HL-60 (cell line): ENCODE measurements around the gene EMP1.

Source experiments
- POLR2AphosphoS5 ChIP-seq: IDR thresholded peaks from 2 replicates; pipeline ENCODE4 v1.6.1; 2012; ENCODE audit warnings: low read depth
- SPI1 ChIP-seq: IDR thresholded peaks from 2 replicates; pipeline ENCODE4 v1.6.1; 2012; ENCODE audit warnings: low read depth, mild to moderate bottlenecking, borderline replicate concordance
- TF ChIP-seq, protein P1 (sequence below): IDR thresholded peaks from 2 replicates; pipeline ENCODE4 v1.6.1; 2012; ENCODE audit warnings: low read depth; ENCODE audit not compliant: insufficient replicate concordance
- TF ChIP-seq, protein P2 (sequence below): IDR thresholded peaks from one replicate; pipeline ENCODE4 v1.5.1; 2011; ENCODE audit warnings: low read length, control low read depth, inconsistent platforms; ENCODE audit not compliant: insufficient read depth

DNA sequence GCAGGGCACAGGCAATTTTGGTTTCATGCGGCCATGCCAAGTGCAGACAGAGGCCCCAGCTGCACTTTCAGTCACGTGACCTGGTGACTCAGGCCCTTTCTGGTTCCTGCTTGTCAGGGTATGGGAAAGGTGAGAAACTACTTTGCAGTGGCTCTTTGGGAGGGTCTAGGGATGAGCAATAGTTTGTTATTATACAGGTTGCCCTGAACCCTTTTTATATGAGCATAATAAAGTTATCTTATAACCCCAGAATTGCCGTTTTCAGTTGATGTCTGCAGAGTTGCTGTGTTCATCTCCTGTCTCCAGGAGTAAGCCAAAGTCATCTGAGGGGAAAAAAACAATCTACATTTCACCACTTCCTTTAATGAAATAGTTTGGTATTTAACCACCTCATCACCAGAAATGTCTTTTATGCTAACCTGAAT is 30.9 kb upstream of the EMP1 start:
- TF ChIP-seq SPI1 (peak; percentile 43; the same call in 1 of the 2 replicates), POLR2AphosphoS5 (peak; percentile 67)
- TF ChIP-seq, protein P1, sequence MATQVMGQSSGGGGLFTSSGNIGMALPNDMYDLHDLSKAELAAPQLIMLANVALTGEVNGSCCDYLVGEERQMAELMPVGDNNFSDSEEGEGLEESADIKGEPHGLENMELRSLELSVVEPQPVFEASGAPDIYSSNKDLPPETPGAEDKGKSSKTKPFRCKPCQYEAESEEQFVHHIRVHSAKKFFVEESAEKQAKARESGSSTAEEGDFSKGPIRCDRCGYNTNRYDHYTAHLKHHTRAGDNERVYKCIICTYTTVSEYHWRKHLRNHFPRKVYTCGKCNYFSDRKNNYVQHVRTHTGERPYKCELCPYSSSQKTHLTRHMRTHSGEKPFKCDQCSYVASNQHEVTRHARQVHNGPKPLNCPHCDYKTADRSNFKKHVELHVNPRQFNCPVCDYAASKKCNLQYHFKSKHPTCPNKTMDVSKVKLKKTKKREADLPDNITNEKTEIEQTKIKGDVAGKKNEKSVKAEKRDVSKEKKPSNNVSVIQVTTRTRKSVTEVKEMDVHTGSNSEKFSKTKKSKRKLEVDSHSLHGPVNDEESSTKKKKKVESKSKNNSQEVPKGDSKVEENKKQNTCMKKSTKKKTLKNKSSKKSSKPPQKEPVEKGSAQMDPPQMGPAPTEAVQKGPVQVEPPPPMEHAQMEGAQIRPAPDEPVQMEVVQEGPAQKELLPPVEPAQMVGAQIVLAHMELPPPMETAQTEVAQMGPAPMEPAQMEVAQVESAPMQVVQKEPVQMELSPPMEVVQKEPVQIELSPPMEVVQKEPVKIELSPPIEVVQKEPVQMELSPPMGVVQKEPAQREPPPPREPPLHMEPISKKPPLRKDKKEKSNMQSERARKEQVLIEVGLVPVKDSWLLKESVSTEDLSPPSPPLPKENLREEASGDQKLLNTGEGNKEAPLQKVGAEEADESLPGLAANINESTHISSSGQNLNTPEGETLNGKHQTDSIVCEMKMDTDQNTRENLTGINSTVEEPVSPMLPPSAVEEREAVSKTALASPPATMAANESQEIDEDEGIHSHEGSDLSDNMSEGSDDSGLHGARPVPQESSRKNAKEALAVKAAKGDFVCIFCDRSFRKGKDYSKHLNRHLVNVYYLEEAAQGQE = no peak
- TF ChIP-seq, protein P2, sequence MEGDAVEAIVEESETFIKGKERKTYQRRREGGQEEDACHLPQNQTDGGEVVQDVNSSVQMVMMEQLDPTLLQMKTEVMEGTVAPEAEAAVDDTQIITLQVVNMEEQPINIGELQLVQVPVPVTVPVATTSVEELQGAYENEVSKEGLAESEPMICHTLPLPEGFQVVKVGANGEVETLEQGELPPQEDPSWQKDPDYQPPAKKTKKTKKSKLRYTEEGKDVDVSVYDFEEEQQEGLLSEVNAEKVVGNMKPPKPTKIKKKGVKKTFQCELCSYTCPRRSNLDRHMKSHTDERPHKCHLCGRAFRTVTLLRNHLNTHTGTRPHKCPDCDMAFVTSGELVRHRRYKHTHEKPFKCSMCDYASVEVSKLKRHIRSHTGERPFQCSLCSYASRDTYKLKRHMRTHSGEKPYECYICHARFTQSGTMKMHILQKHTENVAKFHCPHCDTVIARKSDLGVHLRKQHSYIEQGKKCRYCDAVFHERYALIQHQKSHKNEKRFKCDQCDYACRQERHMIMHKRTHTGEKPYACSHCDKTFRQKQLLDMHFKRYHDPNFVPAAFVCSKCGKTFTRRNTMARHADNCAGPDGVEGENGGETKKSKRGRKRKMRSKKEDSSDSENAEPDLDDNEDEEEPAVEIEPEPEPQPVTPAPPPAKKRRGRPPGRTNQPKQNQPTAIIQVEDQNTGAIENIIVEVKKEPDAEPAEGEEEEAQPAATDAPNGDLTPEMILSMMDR = no peak
